ENCODE data around the gene SUCLG2.

SUCLG2 gene

DNA sequence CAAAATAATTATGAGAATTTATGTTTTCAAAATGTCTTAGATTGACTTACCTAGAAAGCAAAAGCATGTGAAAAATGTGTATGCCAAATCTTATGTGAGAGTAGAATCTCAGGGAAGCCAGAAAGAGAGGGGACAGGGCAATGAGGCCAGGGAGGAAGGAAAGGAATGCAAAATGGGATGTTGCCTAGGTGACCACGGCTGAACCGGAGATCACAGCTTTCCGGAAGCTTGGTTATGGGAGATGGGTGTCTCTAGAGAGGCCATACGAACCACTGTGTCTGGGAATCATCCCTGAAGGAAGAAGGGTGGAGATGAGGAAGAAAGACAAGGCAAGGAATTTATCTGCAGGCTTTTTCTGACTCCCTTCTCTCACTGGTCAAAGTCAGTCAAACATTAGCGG, 76.0 kb downstream of the SUCLG2 start:
- DNase-seq (ENCODE audit: insufficient read length) (no peak), FAIRE-seq (no peak)
- TF ChIP-seq POLR2AphosphoS5 (IDR thresholded peaks at IDR 0.05; ENCODE audit: low read depth, low read length) (no peak), POLR2A (IDR thresholded peaks at IDR 0.05; ENCODE audit: low read depth, low read length) (no peak), TAF1 (IDR thresholded peaks at IDR 0.05; ENCODE audit: borderline replicate concordance, low read depth, low read length) (no peak)

DNA sequence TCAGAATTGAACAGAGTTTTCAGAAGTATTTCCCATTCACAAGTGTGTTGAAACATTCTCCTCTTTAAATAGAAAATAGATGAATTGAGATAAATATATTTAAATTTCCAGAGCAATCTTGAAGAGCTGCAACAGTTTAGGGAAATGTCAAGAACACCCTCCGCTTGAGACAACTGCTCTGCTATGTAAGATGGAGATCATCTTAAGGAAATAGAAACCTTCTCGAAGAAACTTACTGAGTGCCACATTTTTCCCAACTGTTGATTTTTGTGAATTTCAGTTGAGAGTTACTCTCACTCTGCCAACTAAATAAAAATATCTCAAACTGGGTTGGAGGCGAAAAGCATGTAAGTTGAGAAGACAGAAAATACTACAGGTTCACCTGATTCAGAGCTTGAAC, 78.0 kb downstream of the SUCLG2 start:
- TF ChIP-seq POLR2A (IDR thresholded peaks at IDR 0.05; ENCODE audit: low read depth, low read length) (no peak), POLR2AphosphoS5 (IDR thresholded peaks at IDR 0.05; ENCODE audit: low read depth, low read length) (no peak), TAF1 (IDR thresholded peaks at IDR 0.05; ENCODE audit: borderline replicate concordance, low read depth, low read length) (no peak)
- FAIRE-seq (no peak), DNase-seq (ENCODE audit: insufficient read length) (no peak)

DNA sequence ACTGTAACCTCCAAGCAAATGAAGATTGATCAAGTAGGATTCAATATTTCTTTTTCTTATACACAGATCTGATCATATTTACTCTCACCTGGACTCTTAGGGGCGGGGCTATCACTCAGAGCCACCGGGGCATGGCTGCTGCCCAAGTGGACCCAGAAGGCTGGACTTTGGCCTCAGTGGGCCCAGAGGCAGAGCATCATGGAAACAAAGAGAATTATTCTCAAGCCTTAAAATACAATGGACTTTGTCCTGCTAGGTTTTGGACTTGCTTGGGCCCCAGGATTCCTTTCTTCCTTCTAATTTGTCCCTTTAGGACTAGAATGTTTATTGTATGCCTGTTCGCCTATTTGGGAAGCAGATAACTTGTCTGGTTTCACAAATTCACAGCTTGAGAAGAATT, 85.1 kb downstream of the SUCLG2 start:
- no peak for DNase-seq (ENCODE audit: insufficient read length)
- TF ChIP-seq POLR2AphosphoS5 (IDR thresholded peaks at IDR 0.05; ENCODE audit: low read depth, low read length) = no peak
- TF ChIP-seq TAF1 (IDR thresholded peaks at IDR 0.05; ENCODE audit: borderline replicate concordance, low read depth, low read length) = no peak
- TF ChIP-seq POLR2A (IDR thresholded peaks at IDR 0.05; ENCODE audit: low read depth, low read length) = no peak
- FAIRE-seq = no peak

DNA sequence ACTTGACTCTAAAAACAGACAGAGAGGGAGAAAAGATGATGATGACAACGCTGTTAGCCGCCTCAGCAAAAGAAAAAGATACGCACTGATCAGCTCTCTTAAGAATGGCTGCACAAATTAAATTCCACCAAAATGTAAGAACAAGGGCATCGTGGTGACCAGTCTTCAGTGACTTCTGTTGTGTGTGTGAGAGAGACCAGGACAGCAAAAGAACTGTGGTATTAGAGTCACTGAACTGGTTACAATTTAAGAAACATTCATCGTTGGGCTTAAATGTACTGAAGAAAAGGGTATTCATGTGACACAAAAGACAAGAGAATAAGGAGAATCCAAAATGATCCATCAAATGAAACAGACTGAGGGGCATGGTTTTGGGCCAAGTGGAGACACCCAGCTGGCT, 86.5 kb downstream of the SUCLG2 start:
- DNase-seq (ENCODE audit: insufficient read length) (no peak), FAIRE-seq (no peak)
- no peak for TF ChIP-seq POLR2A (IDR thresholded peaks at IDR 0.05; ENCODE audit: low read depth, low read length)
- no peak for TF ChIP-seq TAF1 (IDR thresholded peaks at IDR 0.05; ENCODE audit: borderline replicate concordance, low read depth, low read length)
- TF ChIP-seq POLR2AphosphoS5 (IDR thresholded peaks at IDR 0.05; ENCODE audit: low read depth, low read length) = no peak

DNA sequence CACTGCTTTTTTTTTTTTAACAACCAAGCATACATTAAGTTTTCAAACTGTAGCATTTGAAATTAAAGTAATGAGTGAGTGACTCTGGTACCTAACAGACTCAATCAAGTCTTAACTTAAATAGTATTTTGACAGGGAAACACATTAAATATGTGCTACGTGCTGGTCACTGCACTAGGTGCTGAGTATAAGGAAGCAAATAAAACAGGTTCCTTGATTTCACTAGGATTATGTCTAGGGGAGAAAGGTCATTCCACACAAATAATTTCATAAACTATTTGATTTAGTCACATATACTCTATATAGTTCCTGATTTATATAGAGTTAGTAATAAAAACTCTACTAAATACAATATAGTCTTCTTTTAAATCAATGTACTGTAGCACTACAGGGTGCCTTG, 89.4 kb downstream of the SUCLG2 start:
- DNase-seq (ENCODE audit: insufficient read length) (no peak), FAIRE-seq (no peak)
- no peak for TF ChIP-seq POLR2AphosphoS5 (IDR thresholded peaks at IDR 0.05; ENCODE audit: low read depth, low read length)
- no peak for TF ChIP-seq TAF1 (IDR thresholded peaks at IDR 0.05; ENCODE audit: borderline replicate concordance, low read depth, low read length)
- TF ChIP-seq POLR2A (IDR thresholded peaks at IDR 0.05; ENCODE audit: low read depth, low read length) = no peak

DNA sequence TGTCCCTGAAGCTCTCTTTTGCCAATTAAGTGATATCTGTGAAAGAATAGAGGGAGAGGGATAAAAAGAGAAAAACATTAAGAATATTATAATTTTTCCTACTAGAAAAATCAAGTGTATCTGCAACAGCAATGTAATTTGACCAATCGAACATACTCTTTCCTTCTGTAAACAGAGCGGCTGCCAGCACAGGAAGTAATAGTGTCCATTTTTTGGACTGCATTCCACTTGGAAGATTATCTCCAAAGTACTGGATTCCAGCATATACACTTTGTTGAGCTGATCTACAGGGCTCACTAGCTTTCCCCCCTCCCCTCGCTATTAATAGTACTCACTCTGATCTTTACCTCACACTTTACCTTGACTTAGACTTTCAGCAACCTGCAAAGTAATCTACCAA, 90.4 kb downstream of the SUCLG2 start:
- TF ChIP-seq POLR2A (IDR thresholded peaks at IDR 0.05; ENCODE audit: low read depth, low read length) = no peak
- no peak for TF ChIP-seq TAF1 (IDR thresholded peaks at IDR 0.05; ENCODE audit: borderline replicate concordance, low read depth, low read length)
- TF ChIP-seq POLR2AphosphoS5 (IDR thresholded peaks at IDR 0.05; ENCODE audit: low read depth, low read length) = no peak
- FAIRE-seq (no peak), DNase-seq (ENCODE audit: insufficient read length) (no peak)

DNA sequence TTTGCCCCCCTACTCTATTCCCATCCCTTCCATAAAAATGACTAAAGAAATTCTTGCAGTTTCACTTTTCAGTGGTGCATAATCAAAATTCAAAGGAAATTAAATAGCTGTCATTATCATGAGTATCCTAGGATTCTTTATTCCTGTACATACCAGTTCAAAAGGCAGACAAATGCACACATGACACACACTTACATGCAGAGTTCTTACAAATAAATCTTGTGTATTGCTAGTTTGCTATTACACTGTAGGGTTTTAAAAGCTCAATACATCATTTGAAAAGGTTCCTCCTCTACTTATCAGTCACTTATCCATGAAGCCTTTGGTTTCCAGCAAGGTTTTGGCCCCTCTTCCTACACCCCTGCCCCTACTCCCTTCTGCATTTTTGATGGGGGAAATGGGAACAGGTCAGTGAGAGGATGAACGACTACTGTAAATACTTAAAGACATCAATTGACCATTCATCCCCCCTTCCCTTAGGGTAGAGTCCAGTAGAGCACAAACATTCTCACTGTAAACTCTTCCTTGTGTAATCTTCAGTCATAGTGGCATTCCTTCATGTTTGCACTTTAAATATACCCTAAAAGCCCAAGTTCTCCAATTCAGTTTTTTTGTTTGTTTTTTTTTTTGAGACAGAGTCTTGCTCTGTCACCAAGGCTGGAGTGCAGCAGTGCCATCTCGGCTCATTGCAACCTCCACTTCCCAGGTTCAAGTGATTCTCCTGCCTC, 92.6 kb downstream of the SUCLG2 start:
- DNase-seq (ENCODE audit: insufficient read length) = no peak
- no peak for TF ChIP-seq POLR2A (IDR thresholded peaks at IDR 0.05; ENCODE audit: low read depth, low read length)
- TF ChIP-seq TAF1 (IDR thresholded peaks at IDR 0.05; ENCODE audit: borderline replicate concordance, low read depth, low read length) = no peak
- TF ChIP-seq POLR2AphosphoS5 (IDR thresholded peaks at IDR 0.05; ENCODE audit: low read depth, low read length) = no peak
- FAIRE-seq = no peak

DNA sequence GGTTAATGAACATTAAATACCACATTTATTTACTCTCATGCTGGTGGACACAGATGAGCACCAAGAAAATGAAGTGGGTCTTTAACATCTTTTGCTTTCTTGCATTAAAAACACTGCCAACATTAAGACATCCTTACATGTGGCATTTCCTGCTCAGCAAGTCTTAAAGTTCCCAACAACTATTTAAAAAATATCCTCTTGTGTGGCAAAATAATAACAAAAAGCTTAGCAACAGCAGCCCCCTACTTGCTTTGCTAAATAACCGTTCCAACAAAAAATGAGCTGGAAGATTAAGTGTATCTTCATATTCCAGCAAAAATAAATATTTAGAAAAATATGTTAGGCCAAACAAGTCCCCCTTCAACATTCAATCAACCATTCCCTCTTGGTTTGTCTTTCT, 93.1 kb downstream of the SUCLG2 start:
- TF ChIP-seq POLR2AphosphoS5 (IDR thresholded peaks at IDR 0.05; ENCODE audit: low read depth, low read length) (no peak), TAF1 (IDR thresholded peaks at IDR 0.05; ENCODE audit: borderline replicate concordance, low read depth, low read length) (no peak), POLR2A (IDR thresholded peaks at IDR 0.05; ENCODE audit: low read depth, low read length) (no peak)
- DNase-seq (ENCODE audit: insufficient read length) (no peak), FAIRE-seq (no peak)

DNA sequence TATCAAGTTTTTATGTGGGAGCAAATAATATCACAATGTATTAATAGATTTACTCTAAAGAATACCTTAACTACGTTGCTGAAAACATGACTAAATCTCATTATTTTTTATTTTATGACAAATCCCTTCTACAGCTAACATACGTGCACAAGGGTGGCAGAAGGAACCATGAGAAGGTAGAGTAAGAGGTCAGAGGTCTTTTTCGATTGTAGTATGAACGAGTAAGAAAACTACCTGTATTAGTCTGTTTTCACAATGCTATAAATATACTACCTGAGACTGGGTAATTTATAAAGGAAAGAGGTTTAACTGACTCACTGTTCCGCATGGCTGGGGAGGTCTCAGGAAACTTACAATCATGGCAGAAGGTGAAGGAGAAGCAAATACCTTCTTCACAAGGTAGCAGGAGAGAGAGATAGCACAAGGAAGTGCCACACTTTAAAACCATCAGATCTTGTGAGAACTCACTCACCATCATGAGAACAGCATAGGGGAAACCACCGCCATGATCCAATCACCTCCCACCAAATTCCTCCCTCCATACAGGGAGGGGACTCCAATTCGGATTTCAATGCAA, 95.3 kb downstream of the SUCLG2 start:
- no peak for TF ChIP-seq POLR2A (IDR thresholded peaks at IDR 0.05; ENCODE audit: low read depth, low read length)
- TF ChIP-seq TAF1 (IDR thresholded peaks at IDR 0.05; ENCODE audit: borderline replicate concordance, low read depth, low read length) = no peak
- no peak for TF ChIP-seq POLR2AphosphoS5 (IDR thresholded peaks at IDR 0.05; ENCODE audit: low read depth, low read length)
- DNase-seq (ENCODE audit: insufficient read length) (no peak), FAIRE-seq (no peak)

DNA sequence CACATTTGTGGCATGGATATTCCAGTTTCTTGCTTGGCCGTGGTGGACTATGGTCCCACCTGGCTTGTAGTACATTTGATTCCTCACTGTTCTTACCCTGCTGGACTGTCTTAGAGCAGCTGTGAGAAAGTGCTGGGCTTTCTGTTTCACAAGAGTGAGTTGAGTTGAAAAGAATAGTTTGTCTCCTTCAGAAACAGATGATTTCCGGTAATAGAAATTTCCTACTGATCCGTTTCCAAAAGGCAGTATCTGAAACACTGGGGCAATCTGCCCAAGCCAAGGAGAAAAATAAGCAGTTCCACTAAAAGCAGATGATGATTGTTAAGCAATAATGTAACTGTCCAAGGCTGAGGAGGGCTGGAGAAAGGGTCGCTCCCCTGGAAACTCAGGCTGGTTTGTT, 96.0 kb downstream of the SUCLG2 start:
- no peak for TF ChIP-seq POLR2AphosphoS5 (IDR thresholded peaks at IDR 0.05; ENCODE audit: low read depth, low read length)
- TF ChIP-seq POLR2A (IDR thresholded peaks at IDR 0.05; ENCODE audit: low read depth, low read length) = no peak
- no peak for TF ChIP-seq TAF1 (IDR thresholded peaks at IDR 0.05; ENCODE audit: borderline replicate concordance, low read depth, low read length)
- FAIRE-seq (no peak), DNase-seq (ENCODE audit: insufficient read length) (no peak)

DNA sequence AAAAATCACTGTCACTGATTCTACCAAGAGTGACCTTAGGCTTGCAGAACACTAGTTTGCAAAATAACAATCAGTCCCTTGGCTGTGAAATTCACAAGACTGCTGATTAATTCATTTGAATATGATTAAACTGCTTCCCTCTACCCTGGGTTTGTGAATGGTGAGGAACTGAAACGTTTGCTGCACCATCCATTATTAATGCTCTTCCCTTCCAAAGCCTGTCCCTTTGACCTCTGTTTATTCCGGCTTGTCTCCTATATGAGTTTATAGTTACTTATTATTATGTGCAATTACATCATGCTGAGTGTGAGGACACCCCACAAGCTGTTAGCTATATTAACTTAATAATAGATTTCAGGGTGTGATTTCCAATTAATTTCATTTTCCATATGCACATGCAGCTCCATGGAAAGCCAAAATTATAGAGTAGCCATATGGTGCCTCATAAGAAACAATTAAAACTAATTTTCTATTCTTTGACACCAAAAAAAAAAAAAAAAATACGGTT, 96.5 kb downstream of the SUCLG2 start:
- TF ChIP-seq POLR2A (IDR thresholded peaks at IDR 0.05; ENCODE audit: low read depth, low read length) = no peak
- TF ChIP-seq TAF1 (IDR thresholded peaks at IDR 0.05; ENCODE audit: borderline replicate concordance, low read depth, low read length) = no peak
- TF ChIP-seq POLR2AphosphoS5 (IDR thresholded peaks at IDR 0.05; ENCODE audit: low read depth, low read length) = no peak
- DNase-seq (ENCODE audit: insufficient read length) (no peak), FAIRE-seq (no peak)

Data from GM12892 (cell line).